Measurements from ENCODE around the gene GART. TPM values are rescaled to one million over a fixed set of nuclear protein-coding genes. Genes with fewer than 3 reads are reported as not detected.

GART gene
- total and polyA plus RNA-seq, 10 of the 15 experiments (the other 5 are each of a cell fraction or from before 2014, with no cell fraction given), result 44.7 to 178 (median 106) TPM

DNA sequence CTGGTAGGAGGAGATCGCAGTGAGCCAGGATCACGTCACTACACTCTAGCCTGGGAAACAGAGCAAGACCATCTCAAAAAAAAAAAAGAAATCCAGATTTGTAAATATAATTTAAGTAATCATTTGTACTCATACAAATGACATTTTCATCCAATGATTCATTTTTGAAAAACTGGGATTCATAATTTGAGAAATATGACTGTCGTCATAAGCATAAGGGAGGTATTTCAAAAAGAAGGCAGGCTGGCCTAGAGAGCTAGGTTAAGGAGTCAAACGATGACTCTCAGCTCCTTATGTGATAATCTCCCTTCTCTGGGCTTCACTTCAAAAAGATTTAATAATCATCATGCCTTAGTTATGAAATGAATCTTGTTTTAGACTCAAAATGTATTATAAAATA is 2.3 kb downstream of the GART start (continued):
- TF ChIP-seq WRNIP1 (IDR thresholded peaks at IDR 0.05; ENCODE audit: borderline replicate concordance, low read depth, low read length) (no peak), DPF2 (IDR thresholded peaks at IDR 0.05) (no peak)

DNA sequence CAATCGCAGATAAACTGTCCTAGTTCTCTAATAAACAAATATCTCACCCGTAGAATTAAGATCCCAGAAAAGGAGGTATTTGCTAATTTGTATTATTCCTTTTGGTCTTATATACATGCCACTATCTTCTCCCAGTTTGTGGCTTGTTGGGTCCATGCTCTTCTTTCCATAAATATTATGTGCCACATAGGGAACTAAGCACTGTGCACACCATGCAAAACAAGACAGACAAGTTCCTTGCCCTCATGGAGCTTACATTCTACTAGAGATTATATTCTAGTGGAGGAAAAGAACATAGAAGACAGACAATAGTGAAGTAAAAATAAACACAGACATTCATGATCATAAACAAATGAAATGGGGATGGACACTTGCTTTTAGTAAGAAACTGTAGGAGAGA is 4.7 kb downstream of the GART start:
- ATAC-seq (no peak), FAIRE-seq (no peak), DNase-seq (ENCODE audit: low read depth, low spot score) (no peak)
- Histone ChIP-seq H4K20me1 (ENCODE audit: control insufficient read depth, insufficient read depth) (no peaks in the 10 kb centered on the region), H3K36me3 (ENCODE audit: control insufficient read depth in 2 of 2, insufficient read depth in 2 of 2, low read length in 1 of 2) (peaks cover 7 to 35% of the 10 kb centered on the region in 2 experiments), H3K4me3 (no peak overlapping the region), H3K9me3 (replicated peaks; ENCODE audit: control insufficient read depth, insufficient read depth, low read length) (no peaks in the 10 kb centered on the region), H3K27me3 (replicated peaks in 1 of 2; ENCODE audit: control insufficient read depth in 2 of 2, insufficient read depth in 2 of 2, low read length in 1 of 2) (no peaks in the 10 kb centered on the region), H3K4me2 (ENCODE audit: control insufficient read depth, insufficient read depth) (no peak overlapping the region), H3K27ac (ENCODE audit: control insufficient read depth, insufficient read depth) (no peak overlapping the region), H3K79me2 (ENCODE audit: control insufficient read depth, insufficient read depth, low read length) (peaks cover 30% of the 10 kb centered on the region), H3K9ac (ENCODE audit: control insufficient read depth, insufficient read depth, low read length) (no peak overlapping the region), H3K4me1 (ENCODE audit: control insufficient read depth, insufficient read depth, low read length) (no peaks in the 10 kb centered on the region), H2AFZ (ENCODE audit: control insufficient read depth, low read depth, low read length) (no peak overlapping the region)
- WGBS (ENCODE audit: insufficient coverage, insufficient replicate concordance, low lambda C conversion rate, missing lambda C conversion rate), result 93% methylated on average over 2 of the region's 2 CpGs
- ChIA-PET CTCF (no interaction called here), SMC1A (ENCODE audit: uncharacterized antibody, unreplicated experiment) (interaction anchor here (0.5 to 0.7 kb wide), 2 partner anchors 18 to 556 kb away, joined by 3 read pairs; no protein-coding TSS in a partner anchor), RAD21 (ENCODE audit: unreplicated experiment) (no interaction called here), POLR2A (no interaction called here)
- in situ Hi-C loops (cut with MboI), result no loop called here
- intact Hi-C loops (cut with micrococcal nuclease; ENCODE audit: unreplicated experiment), result no loop called here
- BruUV-seq (replicated peaks), result no TSS peak
- TF ChIP-seq RFX5 (IDR thresholded peaks at IDR 0.05; ENCODE audit: low read depth, low read length) (no peak), CHD2 (IDR thresholded peaks at IDR 0.05; ENCODE audit: borderline replicate concordance, low read depth, low read length) (no peak), NR2C1 (IDR thresholded peaks at IDR 0.05) (no peak), LARP7 (IDR thresholded peaks at IDR 0.05) (no peak), ZZZ3 (IDR thresholded peaks at IDR 0.05; ENCODE audit: control insufficient read depth, insufficient read length, low read depth) (no peak), POU2F2 (IDR thresholded peaks at IDR 0.05; ENCODE audit: borderline replicate concordance, low read depth, low read length) (no peak), RCOR1 (conservative IDR thresholded peaks at IDR 0.05; ENCODE audit: low read depth, low read length) (no peak), BCL11A (IDR thresholded peaks at IDR 0.05; ENCODE audit: low read depth, low read length) (no peak), EGR1 (IDR thresholded peaks at IDR 0.05; ENCODE audit: borderline replicate concordance in 1 of 2, low read depth in 2 of 2, low read length in 2 of 2) (no peak), SMC3 (IDR thresholded peaks at IDR 0.05; ENCODE audit: borderline replicate concordance, low read length) (no peak)
- TF ChIP-seq, protein P1, sequence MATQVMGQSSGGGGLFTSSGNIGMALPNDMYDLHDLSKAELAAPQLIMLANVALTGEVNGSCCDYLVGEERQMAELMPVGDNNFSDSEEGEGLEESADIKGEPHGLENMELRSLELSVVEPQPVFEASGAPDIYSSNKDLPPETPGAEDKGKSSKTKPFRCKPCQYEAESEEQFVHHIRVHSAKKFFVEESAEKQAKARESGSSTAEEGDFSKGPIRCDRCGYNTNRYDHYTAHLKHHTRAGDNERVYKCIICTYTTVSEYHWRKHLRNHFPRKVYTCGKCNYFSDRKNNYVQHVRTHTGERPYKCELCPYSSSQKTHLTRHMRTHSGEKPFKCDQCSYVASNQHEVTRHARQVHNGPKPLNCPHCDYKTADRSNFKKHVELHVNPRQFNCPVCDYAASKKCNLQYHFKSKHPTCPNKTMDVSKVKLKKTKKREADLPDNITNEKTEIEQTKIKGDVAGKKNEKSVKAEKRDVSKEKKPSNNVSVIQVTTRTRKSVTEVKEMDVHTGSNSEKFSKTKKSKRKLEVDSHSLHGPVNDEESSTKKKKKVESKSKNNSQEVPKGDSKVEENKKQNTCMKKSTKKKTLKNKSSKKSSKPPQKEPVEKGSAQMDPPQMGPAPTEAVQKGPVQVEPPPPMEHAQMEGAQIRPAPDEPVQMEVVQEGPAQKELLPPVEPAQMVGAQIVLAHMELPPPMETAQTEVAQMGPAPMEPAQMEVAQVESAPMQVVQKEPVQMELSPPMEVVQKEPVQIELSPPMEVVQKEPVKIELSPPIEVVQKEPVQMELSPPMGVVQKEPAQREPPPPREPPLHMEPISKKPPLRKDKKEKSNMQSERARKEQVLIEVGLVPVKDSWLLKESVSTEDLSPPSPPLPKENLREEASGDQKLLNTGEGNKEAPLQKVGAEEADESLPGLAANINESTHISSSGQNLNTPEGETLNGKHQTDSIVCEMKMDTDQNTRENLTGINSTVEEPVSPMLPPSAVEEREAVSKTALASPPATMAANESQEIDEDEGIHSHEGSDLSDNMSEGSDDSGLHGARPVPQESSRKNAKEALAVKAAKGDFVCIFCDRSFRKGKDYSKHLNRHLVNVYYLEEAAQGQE (IDR thresholded peaks at IDR 0.05; ENCODE audit: low read depth, low read length), result no peak
- TF ChIP-seq, protein P2, sequence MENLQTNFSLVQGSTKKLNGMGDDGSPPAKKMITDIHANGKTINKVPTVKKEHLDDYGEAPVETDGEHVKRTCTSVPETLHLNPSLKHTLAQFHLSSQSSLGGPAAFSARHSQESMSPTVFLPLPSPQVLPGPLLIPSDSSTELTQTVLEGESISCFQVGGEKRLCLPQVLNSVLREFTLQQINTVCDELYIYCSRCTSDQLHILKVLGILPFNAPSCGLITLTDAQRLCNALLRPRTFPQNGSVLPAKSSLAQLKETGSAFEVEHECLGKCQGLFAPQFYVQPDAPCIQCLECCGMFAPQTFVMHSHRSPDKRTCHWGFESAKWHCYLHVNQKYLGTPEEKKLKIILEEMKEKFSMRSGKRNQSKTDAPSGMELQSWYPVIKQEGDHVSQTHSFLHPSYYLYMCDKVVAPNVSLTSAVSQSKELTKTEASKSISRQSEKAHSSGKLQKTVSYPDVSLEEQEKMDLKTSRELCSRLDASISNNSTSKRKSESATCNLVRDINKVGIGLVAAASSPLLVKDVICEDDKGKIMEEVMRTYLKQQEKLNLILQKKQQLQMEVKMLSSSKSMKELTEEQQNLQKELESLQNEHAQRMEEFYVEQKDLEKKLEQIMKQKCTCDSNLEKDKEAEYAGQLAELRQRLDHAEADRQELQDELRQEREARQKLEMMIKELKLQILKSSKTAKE (IDR thresholded peaks at IDR 0.05; ENCODE audit: low read depth, poor library complexity, severe bottlenecking), result no peak
- TF ChIP-seq, protein P3, sequence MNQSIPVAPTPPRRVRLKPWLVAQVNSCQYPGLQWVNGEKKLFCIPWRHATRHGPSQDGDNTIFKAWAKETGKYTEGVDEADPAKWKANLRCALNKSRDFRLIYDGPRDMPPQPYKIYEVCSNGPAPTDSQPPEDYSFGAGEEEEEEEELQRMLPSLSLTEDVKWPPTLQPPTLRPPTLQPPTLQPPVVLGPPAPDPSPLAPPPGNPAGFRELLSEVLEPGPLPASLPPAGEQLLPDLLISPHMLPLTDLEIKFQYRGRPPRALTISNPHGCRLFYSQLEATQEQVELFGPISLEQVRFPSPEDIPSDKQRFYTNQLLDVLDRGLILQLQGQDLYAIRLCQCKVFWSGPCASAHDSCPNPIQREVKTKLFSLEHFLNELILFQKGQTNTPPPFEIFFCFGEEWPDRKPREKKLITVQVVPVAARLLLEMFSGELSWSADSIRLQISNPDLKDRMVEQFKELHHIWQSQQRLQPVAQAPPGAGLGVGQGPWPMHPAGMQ (IDR thresholded peaks at IDR 0.05; ENCODE audit: borderline replicate concordance), result no peak
- TF ChIP-seq, protein P4, sequence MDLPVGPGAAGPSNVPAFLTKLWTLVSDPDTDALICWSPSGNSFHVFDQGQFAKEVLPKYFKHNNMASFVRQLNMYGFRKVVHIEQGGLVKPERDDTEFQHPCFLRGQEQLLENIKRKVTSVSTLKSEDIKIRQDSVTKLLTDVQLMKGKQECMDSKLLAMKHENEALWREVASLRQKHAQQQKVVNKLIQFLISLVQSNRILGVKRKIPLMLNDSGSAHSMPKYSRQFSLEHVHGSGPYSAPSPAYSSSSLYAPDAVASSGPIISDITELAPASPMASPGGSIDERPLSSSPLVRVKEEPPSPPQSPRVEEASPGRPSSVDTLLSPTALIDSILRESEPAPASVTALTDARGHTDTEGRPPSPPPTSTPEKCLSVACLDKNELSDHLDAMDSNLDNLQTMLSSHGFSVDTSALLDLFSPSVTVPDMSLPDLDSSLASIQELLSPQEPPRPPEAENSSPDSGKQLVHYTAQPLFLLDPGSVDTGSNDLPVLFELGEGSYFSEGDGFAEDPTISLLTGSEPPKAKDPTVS (IDR thresholded peaks at IDR 0.05; ENCODE audit: low read depth, low read length), result no peak

All from GM12878 (cell line).